Osteocyte (in vitro differentiated cells): ENCODE data around the gene GRB7. TPM values are rescaled to one million over a fixed set of nuclear protein-coding genes. Genes with fewer than 3 reads are reported as not detected.
A peak's percentile ranks its signal among the peaks of the same experiment; 100 is the strongest.

Experiments
- DNase-seq: peaks from one replicate; pipeline ENCODE4 v3.0.0; 2021; ENCODE audit warnings: mixed read lengths; ENCODE audit not compliant: unreplicated experiment; ENCODE audit errors: extremely low spot score
- H3K27ac Mint-ChIP-seq: one replicate; pipeline ENCODE4 v1.8.0; 2021; ENCODE audit warnings: mild to moderate bottlenecking, mixed read lengths; ENCODE audit not compliant: unreplicated experiment
- H3K27me3 Mint-ChIP-seq: one replicate; pipeline ENCODE4 v1.8.0; 2021; ENCODE audit warnings: mixed read lengths; ENCODE audit not compliant: unreplicated experiment
- H3K36me3 Mint-ChIP-seq: one replicate; pipeline ENCODE4 v1.8.0; 2021; ENCODE audit warnings: mixed read lengths; ENCODE audit not compliant: unreplicated experiment
- H3K4me1 Mint-ChIP-seq: one replicate; pipeline ENCODE4 v1.8.0; 2021; ENCODE audit warnings: mixed read lengths; ENCODE audit not compliant: unreplicated experiment
- H3K4me3 Mint-ChIP-seq: one replicate; pipeline ENCODE4 v1.8.0; 2021; ENCODE audit warnings: mild to moderate bottlenecking, moderate library complexity, mixed read lengths; ENCODE audit not compliant: unreplicated experiment
- H3K9me3 Mint-ChIP-seq: one replicate; pipeline ENCODE4 v1.8.0; 2021; ENCODE audit warnings: mixed read lengths; ENCODE audit not compliant: unreplicated experiment
- total RNA-seq: library from RNA; stranded (reverse); gene quantifications from 2 replicates; pipeline ENCODE4 v1.2.1, GENCODE V29; 2021
- TF ChIP-seq, protein P1 (sequence below): fragments of 200-600 bp; sonication (generic); IDR thresholded peaks from 2 replicates; pipeline ENCODE4 v1.5.0; 2021; ENCODE audit warnings: antibody characterized with exemption, mild to moderate bottlenecking, moderate library complexity

GRB7 gene
- total RNA-seq, 1 donor from 2014 or later: 1.2 TPM

DNA sequence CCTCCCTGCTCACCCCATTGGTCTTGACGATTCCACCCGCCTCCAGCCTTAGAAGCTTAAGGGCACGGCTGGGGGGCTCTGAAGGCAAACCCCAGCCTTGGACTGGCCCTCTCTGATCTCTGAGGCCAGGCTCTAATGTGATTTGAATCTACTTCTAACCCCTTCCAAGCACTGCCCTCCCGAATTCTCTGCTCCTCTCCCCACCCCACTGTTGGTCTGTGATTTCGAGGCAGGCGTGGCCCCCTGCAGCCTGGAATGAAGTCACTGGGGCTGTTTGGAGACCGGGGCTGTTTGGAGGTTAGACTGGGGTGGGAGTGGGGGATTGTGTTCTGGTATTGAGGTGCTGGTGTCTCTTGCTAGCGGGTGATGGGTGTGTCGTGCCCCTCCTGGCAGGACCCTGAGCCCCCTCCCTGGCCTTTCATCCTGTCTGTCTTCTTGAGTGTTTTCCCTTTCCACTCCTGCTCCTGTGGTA lies 2.2 kb downstream of the GRB7 start:
- no peaks in the 10 kb centered on the region for H3K9me3 Mint-ChIP-seq
- no peaks in the 10 kb centered on the region for H3K36me3 Mint-ChIP-seq
- peaks cover 5% of the 10 kb centered on the region for H3K27me3 Mint-ChIP-seq
- no peak for DNase-seq
- H3K4me3 Mint-ChIP-seq: peak overlapping the region; percentile 35
- H3K27ac Mint-ChIP-seq: peak overlapping the region; percentile 28
- peaks cover 27% of the 10 kb centered on the region for H3K4me1 Mint-ChIP-seq
- TF ChIP-seq, protein P1, sequence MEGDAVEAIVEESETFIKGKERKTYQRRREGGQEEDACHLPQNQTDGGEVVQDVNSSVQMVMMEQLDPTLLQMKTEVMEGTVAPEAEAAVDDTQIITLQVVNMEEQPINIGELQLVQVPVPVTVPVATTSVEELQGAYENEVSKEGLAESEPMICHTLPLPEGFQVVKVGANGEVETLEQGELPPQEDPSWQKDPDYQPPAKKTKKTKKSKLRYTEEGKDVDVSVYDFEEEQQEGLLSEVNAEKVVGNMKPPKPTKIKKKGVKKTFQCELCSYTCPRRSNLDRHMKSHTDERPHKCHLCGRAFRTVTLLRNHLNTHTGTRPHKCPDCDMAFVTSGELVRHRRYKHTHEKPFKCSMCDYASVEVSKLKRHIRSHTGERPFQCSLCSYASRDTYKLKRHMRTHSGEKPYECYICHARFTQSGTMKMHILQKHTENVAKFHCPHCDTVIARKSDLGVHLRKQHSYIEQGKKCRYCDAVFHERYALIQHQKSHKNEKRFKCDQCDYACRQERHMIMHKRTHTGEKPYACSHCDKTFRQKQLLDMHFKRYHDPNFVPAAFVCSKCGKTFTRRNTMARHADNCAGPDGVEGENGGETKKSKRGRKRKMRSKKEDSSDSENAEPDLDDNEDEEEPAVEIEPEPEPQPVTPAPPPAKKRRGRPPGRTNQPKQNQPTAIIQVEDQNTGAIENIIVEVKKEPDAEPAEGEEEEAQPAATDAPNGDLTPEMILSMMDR: no peak

DNA sequence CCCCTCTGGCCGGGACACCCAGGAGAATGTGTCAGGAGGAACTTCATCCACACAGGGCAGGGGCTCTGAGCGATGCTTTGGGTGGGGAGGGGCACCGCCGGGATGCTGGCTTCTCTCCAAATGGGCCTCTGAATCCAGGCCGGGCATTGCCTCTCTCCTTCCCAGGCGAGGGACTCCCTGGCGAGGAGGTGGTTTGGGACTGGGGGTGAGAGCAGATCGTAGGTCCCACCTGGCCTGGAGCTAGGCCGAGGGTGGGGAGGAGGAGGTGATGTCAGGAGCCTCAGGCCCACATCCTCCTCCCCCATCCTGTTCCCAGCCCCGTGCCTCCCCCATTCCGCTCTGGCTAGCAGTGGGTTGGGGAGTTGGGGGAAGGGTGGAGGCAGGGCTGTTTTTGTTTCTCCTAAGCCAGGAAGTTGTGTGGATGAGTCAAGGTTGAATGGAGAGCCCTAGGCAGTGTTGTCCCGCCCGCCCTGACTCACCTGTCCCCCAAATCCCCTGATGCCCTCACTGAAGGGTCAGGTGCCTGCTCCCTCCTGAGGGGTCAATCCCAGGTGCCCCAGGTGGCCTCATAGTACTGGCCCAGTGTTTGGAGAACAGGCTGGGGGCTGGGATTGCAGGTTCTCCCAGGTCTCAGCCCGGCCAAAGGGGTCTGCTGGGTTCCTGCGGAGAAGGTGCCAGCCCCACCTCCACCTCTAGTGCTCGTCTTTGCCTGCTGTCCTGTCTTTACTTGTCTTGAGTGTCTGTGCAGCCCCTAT lies 2.8 kb downstream of the GRB7 start:
- H3K4me1 Mint-ChIP-seq: peaks cover 27% of the 10 kb centered on the region
- TF ChIP-seq, protein P1: no peak
- H3K27me3 Mint-ChIP-seq: peaks cover 5% of the 10 kb centered on the region
- H3K9me3 Mint-ChIP-seq: no peaks in the 10 kb centered on the region
- no peak for DNase-seq
- peak overlapping the region; percentile 28 for H3K27ac Mint-ChIP-seq
- no peaks in the 10 kb centered on the region for H3K36me3 Mint-ChIP-seq
- H3K4me3 Mint-ChIP-seq: peak overlapping the region; percentile 35

DNA sequence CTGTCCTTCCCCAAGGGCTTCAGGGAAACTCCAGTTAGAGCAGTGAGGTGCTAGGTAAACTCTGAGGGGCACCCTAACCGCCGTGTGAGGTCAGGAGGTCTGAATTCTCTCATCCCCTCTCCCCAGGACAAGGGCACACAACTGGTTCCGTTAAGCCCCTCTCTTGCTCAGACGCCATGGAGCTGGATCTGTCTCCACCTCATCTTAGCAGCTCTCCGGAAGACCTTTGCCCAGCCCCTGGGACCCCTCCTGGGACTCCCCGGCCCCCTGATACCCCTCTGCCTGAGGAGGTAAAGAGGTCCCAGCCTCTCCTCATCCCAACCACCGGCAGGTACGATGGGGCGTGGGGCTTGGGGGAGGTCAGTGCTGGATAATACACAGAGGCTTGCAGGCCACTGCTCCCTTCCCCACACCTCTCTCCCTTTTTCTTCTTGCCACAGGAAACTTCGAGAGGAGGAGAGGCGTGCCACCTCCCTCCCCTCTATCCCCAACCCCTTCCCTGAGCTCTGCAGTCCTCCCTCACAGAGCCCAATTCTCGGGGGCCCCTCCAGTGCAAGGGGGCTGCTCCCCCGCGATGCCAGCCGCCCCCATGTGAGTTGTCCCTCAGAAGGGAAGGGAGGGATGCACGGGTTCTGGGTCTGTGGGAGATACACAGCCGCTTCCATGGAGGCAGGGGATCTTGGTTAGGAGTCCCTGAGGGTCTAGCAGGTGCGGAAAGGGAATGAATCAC lies 4.6 kb downstream of the GRB7 start:
- Mint-ChIP-seq H3K4me3 (no peak overlapping the region), H3K36me3 (no peaks in the 10 kb centered on the region), H3K27me3 (peaks cover 2% of the 10 kb centered on the region), H3K9me3 (no peaks in the 10 kb centered on the region), H3K27ac (no peak overlapping the region), H3K4me1 (peaks cover 27% of the 10 kb centered on the region)
- TF ChIP-seq, protein P1: no peak
- DNase-seq: no peak

DNA sequence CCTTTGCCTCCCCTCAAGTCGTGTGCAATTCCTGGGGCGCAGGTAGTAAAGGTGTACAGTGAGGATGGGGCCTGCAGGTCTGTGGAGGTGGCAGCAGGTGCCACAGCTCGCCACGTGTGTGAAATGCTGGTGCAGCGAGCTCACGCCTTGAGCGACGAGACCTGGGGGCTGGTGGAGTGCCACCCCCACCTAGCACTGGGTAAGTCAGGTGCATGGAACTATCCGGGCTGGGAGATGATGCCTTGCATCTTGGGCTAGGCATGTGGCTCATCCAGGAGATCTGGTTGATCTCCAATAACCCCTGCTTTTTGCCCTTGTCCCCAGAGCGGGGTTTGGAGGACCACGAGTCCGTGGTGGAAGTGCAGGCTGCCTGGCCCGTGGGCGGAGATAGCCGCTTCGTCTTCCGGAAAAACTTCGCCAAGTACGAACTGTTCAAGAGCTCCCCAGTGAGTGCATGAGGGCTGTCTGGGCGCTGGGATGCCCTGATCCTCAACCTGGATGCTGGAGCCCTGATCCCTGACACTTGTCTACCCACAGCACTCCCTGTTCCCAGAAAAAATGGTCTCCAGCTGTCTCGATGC lies 5.2 kb downstream of the GRB7 start:
- Mint-ChIP-seq H3K4me3 (no peak overlapping the region), H3K4me1 (peaks cover 27% of the 10 kb centered on the region), H3K27me3 (no peaks in the 10 kb centered on the region), H3K9me3 (no peaks in the 10 kb centered on the region), H3K36me3 (no peaks in the 10 kb centered on the region), H3K27ac (no peak overlapping the region)
- TF ChIP-seq, protein P1: no peak
- DNase-seq: no peak
